GM19035 (cell line): ENCODE measurements around the gene NR3C2.
"Not testable (repeated sequence)": the region's sequence is repeated elsewhere in the genome, so short reads cannot be mapped to it uniquely, and the experiment has no call there.

Source experiments
- ATAC-seq: cut with Tn5 transposase; IDR thresholded peaks from one replicate; pipeline ENCODE4 v1.9.1; 2021; ENCODE audit not compliant: unreplicated experiment

NR3C2 gene

DNA sequence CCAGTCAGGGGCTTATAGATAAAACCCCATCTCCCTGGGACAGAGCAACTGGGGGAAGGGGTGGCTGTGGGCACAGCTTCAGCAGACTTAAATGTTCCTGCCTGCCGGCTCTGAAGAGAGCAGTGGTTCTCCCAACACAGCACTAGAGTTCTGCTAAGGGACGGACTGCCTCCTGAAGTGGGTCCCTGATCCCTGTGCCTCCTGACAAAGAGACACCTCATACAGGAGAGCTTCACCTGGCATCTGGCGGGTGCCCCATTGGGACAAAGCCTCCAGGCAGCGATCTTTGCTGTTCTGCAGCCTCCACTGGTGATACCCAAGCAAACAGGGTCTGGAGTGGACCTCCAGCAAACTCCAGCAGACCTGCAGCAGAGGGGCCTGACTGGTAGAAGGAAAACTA, 359.1 kb downstream of the NR3C2 start:
- ATAC-seq = not testable (repeated sequence)

DNA sequence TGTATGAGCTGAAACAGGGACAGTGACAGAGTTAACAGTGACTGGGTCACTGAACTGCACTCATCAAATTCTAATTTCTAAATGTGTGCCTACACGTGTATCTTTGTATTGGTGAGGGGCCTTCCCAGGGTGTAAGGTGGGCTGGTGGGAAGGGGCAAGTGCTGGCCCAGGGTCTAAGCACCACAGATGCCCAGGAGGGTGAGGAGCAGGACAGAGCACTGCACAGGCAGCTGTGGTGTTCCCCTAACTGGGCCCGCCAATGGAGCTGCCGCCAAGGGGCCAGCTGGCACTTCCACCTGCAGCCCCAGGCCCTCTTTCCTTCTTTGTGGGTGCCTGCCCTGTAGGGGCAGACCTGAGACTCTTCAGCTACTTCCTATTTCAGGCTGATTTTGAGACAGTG, 360.5 kb downstream of the NR3C2 start:
- no peak for ATAC-seq

DNA sequence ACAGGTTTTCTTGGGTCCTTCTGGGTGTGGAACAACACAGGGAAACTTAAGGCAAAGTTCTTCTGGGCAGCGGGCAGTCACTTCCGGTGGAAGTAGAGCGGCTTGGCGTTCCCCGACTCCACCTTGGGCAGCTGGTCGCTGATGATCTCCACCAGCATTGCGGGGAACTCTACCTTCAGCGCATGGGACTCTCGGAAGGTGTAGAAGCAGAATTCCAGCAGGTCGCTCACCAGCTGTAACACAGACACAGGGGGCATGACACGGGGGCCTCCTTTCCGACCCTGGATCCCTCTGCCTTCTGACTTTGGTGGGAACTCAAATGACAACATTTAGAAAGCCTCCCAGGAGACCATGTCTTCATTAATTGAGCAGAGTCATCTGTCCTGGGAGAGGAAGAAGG, 360.9 kb downstream of the NR3C2 start:
- ATAC-seq = no peak

DNA sequence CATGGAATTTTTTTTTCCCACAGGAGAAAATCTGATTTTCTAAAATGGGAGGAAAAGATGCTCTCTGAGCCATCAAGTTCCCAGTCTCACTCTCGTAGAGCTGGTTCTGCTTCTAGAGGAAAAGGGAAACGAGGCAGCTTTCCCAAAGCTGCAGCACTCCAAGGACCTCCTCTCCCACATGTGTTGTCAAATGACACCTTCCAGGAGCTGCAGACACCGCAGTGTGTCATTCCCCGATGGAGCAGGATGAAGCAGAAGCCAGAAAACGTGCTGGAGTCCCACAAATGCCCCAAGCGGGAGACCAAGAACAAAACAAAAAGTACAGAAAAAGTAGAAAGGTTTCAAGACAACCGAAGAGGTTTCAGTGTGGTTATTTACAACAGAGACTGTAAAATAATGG, 362.3 kb downstream of the NR3C2 start:
- no peak for ATAC-seq

DNA sequence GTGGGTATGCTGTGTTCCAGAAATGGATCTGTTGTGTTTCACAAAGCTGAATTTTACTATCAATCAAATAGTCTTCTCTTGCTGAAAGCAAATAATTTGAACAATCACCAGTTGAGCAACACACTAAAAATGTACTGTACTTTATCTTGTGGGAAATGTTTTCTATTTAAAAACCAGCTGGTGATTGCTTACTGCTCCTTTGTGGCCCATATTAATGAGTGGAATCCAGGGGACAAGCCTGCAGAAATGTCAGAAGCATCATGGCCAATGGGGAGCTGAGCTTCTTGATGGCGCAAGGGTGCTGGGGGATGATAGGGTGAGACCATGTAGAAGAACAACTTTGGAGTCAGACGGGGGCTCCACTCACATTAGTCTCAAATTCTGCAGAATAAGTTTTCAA, 364.2 kb downstream of the NR3C2 start:
- ATAC-seq = no peak

DNA sequence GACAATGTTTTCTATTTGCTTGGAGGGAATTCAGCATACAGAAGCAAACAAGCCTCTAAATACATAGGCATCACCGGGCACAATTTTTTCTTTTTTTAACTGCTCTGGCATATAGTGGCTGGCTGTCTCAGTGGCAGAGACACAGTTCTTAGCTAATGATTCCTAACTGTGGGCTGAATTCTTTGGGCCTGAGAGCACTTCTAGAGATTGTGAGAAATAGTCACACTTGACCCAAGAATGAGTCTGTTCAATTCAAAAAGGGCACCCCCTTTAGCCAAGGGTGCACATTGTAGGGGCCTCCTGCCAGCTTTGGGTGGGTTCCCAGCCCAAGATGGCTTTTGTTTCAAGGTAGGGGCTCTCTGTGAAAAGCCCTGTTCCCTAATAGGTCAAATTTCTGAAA, 364.6 kb downstream of the NR3C2 start:
- no peak for ATAC-seq

DNA sequence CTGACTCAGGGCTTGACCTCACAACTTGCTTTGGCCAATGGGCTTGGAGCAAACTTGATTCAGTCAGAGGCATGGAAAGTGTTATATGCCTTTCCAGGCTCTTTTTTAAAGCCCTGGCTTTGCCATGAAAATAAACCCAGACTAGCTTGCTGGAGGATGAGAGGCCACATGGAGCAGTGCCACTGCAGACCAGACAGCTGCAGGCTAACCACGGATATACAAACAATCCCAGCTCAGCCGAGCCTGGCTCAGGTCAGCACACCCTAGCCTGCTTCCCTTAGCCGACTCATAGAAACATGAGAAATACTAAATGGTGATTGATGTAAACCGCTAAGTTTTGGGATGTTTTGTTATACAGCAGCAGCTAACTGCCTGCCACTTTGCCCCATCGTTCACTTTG, 365.2 kb downstream of the NR3C2 start:
- ATAC-seq = no peak

DNA sequence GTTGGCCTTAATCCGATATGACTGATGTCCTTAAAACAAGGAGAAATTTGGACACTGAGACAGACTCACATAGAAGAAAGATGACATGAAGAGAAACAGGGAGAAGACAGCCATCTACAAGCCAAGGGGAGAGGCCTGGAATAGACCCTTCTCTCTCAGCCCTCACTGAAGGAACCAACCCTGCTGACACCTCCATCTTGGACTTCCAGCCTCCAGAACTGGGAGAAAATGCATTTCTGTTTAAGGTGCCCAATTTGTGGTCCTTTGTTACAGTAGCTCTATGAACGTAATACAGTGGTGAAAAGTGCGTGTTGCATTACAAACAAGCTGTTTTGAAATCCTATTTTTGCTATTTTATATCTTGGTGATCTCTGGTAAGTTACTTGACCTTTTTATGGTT, 366.8 kb downstream of the NR3C2 start:
- ATAC-seq = no peak

DNA sequence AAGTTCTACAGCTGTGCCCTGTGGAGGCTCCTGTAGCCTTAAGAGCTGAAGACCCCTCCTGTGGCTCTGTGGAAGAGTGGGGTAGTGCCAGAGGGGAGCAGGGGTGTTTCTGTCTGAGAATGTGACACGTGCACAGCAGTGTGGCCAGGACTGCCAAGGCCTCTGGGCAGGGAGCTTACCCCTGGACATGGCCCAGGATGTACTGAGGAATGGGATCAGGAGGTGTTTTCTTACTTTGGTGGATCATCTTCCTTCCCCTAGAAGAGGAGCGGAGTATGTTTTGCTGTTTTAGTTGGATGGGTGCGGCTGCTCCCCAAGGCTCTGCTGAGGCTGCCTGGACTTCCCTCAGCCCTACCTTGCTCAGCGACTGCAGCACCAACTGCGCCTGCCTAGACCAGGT, 367.8 kb downstream of the NR3C2 start:
- no peak for ATAC-seq

DNA sequence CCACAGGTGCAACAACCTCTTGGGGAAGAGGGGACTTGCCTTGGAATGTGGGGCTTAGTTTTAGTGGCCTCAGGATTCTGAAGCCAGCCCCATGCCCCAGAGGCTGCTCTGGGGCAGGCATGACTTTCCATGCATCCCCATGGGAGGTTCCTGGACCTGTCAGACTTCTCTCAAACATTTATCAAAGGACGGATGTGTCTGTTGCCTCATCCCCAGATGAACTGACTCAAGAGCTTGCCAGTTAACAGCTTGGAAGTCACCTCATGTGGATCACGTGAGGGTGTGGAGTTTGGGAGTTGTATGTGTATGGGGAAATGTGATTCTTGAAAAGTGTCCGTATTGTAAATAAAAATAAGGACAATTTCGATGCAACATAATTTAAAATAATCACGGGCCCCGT, 368.9 kb downstream of the NR3C2 start:
- ATAC-seq = no peak

DNA sequence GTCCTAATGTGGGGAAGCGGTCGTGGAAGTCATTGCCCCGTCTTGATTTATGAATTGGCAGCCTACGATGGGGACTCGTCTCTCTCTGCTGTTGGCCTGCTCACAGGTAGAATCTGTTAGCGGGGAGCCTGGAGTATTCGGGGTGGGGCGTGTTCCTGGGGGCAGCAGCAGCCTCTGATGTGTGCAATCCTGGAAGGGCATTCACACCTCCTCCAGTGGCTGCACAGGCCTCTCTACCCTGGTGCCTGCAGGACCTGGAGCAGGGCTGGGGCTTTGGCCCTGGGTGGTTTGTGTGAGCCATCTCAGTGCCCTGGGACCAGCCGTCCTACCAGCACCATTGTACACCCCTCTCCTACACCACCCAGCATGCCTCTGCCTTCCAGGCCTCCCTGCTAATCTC, 369.4 kb downstream of the NR3C2 start:
- no peak for ATAC-seq

DNA sequence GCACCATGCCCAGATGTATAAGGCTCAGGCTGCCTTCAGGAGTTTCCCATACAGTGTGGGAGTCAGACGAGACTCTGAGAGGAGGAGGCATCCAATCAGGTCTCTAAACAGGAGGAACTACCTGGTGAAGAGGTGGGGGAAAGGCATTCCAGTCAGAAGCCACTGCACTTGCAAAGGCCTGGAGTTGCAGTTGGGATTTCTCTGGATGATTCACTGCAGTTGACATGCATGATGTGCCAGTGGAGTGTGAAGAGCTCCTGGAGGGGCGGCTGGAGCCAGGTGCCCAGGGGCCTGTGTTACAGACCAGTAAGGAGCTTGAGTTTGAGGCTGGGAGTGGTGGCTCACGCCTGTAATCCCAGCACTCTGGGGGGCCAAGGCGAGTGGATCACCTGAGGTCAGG, 371.2 kb downstream of the NR3C2 start:
- ATAC-seq = no peak

DNA sequence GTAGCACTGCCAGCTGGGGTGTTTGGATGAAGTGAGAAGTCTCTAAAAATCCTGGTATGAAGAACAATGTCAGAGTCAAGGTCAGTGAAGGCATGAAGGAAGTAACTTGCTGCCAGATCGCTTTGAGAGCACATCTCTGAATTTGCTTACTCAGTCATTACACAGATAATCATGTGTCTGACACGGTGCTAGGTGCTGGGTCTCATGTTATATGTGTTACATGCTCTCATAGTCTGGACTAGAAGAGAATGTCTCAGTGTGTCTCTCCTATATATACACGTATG, 372.4 kb downstream of the NR3C2 start:
- ATAC-seq = no peak

DNA sequence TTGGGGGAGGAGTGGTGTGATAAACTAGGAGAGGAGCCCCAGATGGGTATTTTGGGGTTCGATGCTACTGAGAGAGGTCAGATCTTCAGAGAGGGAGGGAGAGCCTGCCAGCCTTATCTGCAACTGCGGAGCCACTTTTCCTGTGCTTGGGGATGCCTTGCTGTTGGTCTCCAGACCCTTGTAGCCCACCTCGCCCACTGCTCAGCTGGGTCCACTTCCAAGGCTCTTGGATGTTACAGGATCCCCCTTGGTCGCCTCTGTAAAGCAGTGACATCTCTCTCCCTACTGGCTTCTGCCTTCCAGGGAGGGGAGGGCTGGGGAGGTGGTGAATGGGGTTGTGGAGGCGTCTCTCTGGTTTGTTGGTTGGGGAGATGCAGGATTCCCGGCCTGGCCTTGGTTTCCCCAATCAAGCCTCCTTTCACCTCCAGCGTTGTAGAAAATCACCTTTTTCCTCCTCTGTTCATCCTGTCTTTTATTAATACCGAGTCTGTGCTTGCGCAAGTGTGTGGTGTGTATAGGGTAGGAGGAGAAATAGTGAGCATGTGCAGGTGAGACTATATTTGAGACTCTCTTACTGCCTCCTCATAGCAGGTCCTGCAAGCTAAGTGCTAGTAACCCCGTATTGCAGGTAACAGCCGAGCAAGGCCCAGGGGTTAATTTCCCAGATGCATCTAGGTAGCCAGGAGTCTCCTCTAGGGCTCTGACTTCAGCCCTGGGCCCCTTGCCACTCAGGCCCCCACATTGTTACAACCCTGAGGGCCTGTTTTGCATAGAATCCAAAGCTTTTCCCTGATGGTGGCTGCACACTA, 372.9 kb downstream of the NR3C2 start:
- ATAC-seq = no peak

DNA sequence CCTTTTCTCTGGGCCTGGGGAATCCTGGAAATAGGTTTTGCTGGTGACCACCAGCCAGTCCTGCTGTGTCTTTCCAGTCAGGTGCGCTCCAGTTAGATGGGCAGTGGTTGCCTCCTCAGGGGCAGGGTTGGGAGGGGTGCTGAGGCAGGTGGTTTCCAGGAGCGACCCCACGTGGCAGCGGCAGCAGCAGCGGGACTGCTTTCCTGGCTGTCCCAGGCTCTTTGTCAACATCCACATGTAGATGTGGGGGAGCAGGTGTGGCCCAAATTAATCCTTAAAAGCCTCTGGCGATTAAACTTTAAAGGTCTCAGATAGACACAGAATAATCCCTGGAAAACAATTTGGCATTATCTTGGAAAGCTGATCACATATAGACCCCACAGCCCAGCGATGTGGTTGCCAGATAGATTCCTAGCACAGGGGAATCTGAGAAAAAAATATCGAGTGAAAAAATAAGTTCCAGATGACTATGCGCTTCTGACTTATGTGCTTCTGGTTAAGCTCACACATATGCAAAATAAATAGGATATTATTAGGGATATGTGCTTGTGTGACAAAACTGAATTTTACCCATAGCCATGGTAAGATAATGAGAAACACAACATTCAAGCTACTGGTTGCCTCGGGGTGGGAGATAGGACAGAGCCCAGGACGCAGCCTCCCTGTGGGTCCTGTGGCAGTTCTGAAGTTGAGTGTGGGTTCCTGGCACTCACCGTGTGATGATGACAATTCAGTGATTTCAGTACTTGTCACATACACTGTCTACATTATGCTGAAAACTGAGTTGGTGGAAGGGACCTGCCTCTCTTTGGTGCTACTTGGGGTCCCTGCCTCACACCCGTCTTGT, 373.9 kb downstream of the NR3C2 start:
- no peak for ATAC-seq

DNA sequence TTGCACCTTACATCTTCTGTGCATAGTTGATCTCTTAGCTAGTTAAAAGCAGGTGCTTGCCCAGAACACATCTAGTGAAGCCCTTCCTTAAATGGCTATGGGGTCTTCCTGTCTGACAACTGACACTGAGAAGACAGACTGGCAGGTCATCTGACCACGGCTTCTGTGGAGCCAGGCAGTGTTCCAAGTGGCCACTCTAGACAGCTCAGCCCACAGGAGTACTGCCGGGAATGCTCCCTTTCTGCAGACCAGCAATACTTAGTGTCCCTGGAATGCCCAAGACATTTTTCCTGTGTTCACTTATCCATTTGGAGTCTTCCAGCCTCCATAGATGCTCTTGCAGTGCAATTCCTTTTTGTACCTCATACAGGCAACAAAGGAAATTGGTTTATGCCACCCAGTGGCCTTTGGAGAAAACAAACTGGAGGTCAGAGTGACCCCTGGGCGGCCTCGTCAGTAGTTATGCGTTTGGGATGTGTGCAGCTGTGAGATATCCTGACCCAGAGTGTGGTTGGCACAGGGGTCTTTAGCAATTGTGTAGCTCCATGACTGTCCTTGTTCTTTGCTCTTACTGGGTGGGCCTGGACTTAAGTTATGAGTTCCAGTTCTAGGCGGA, 374.8 kb downstream of the NR3C2 start:
- no peak for ATAC-seq

DNA sequence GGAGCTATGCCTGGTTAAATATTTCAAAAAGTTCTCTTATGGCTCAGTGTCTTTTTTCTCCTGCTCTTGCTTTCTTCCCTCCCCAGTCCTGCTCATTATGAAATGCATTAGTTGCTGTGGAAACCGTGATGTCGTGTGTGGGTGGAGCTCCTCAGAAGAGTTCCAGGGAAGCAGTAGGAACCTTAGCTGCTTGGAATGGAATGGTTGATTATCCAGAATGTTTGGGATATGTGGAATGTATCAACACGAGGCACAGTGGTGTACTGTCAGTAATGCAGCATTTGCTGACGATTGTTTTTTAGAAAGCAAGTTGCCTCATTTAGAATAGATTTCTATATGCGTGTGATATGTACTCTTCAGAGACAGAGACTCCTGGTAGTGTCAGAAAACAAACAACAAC, 377.1 kb downstream of the NR3C2 start:
- no peak for ATAC-seq

DNA sequence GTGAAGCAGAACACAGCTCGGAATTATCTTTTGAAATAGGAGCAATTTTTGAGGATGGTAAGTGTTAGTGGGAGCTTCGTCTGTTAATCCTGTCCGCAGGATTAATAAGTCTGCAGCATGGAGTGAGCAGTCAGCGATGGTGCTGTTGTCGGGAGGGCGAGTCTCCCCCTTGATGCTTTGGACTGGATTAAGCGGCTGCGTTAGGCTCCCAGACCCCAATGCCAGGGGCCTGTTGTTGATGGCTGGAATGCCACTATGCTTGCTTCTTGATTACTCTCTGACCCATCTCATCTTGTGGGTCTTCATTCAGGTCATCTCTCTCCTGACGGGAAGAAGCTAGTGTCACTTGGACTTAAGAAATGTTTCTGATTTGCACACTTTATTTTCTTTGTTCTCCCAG, 377.8 kb downstream of the NR3C2 start:
- no peak for ATAC-seq

DNA sequence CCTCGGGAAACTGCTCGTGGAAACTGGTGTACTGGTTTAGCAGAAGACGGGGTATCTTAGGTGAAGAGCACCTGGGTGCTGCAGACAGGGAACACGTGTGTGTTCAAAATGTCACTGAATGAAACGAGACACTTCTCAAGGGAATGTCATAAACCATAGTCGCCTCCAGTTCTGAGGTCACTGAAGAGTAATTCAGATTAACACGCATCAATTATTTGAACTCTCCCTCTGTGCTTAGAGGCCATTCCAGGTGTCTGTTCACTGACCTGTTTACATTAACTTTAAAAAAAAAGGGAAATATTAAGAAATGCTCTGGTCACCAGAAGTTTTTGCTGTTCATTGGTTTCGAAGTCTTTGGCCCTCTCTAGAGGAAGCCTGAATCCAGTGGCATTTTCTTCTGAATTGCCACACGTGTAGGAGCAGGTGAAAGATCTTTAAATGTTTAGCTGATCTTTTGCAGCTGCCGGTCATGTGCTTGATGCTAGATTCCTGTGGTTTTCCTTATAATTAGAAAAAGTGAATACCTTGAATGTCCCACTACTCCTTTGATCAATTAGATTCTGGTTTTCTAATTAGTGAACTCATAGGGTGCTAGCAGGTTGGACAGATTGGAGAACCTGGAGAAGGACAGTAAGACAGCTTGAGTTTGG, 379.8 kb downstream of the NR3C2 start:
- no peak for ATAC-seq

DNA sequence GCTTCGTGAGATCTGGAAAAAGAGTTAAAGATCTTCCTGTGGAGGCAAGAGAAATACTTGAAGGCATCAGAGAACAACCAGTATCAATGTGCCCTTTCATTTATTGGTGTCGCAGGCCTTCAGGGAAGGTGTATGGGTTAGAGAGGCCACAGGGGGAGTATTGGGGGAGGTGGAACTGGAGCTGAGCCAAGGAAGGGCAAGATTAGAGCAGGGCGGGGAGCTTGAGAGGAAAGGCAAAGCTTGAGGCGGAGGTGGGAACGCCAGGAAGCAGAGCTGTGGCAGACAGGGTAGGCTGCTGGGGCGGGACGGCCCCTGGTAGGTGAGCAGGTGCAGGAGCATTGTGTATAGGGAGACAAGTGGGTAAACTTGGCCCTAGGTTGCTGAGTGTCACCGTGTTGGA, 380.4 kb downstream of the NR3C2 start:
- no peak for ATAC-seq

DNA sequence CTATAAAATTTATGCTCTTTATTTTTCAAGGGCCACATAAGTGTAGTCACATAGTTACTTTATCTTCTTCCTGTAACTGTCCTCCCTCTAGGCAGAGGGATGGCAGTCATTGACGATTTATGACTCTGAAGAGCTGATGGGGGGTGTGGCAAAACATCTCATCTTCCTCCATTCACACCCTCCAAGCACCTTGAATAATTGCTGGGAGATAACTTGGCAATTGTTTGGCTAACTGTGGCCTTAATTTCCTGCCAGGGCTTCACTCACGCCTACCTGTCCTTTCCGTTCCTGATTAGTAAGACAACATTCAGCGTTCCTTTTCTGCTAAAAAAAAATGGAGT, 381.1 kb downstream of the NR3C2 start:
- no peak for ATAC-seq
